Measurements from ENCODE around the gene TSC22D3.

Gene TSC22D3

GRCh38 chrX:107730991-107731766 lies 44.4 kb downstream of the TSC22D3 start:
- DNase-seq (ENCODE audit: low spot score), result no peak

GRCh38 chrX:107730298-107730655 lies 45.3 kb downstream of the TSC22D3 start:
- DNase-seq (ENCODE audit: low spot score), result no peak

GRCh38 chrX:107729558-107730297 lies 45.9 kb downstream of the TSC22D3 start:
- no peak for DNase-seq (ENCODE audit: low spot score)

- DNase-seq (ENCODE audit: low spot score), result no peak
Measured at GRCh38 chrX:107728371-107729099, 47.1 kb downstream of the TSC22D3 start.

GRCh38 chrX:107726816-107727534 lies 48.6 kb downstream of the TSC22D3 start:
- no peak for DNase-seq (ENCODE audit: low spot score)

- DNase-seq (ENCODE audit: low spot score), result no peak
Measured at GRCh38 chrX:107725761-107726555, 49.6 kb downstream of the TSC22D3 start.

GRCh38 chrX:107724653-107725052 lies 50.9 kb downstream of the TSC22D3 start:
- no peak for DNase-seq (ENCODE audit: low spot score)

- DNase-seq (ENCODE audit: low spot score), result no peak
Measured at GRCh38 chrX:107723511-107723910, 52.1 kb downstream of the TSC22D3 start.

GRCh38 chrX:107721966-107722707 lies 53.5 kb downstream of the TSC22D3 start:
- DNase-seq (ENCODE audit: low spot score), result no peak

- no peak for DNase-seq (ENCODE audit: low spot score)
Measured at GRCh38 chrX:107721318-107721717, 54.3 kb downstream of the TSC22D3 start.

GRCh38 chrX:107718156-107718621 lies 57.4 kb downstream of the TSC22D3 start:
- peak; percentile 78 for DNase-seq (ENCODE audit: low spot score)

GRCh38 chrX:107716816-107717700 lies 58.5 kb downstream of the TSC22D3 start:
- peak; percentile 79 for DNase-seq (ENCODE audit: low spot score)

GRCh38 chrX:107716118-107716684 lies 59.4 kb downstream of the TSC22D3 start:
- no peak for DNase-seq (ENCODE audit: low spot score)

- no peak for DNase-seq (ENCODE audit: low spot score)
Measured at GRCh38 chrX:107715331-107716117, 60.1 kb downstream of the TSC22D3 start.

GRCh38 chrX:107714206-107714891 lies 61.2 kb downstream of the TSC22D3 start:
- DNase-seq (ENCODE audit: low spot score), result no peak

- no peak for DNase-seq (ENCODE audit: low spot score)
Measured at GRCh38 chrX:107713543-107714205, 61.9 kb downstream of the TSC22D3 start.

- no peak for DNase-seq (ENCODE audit: low spot score)
Measured at GRCh38 chrX:107713203-107713542, 62.4 kb downstream of the TSC22D3 start.

All from hematopoietic multipotent progenitor cell treated with erythropoietin and hydrocortisone succinate and interleukin-3 and kit ligand, for 15 days (in vitro differentiated cells).